ENCODE measurements around the gene CFAP77.
A peak's percentile ranks its signal among the peaks of the same experiment; 100 is the strongest.

The CFAP77 gene

GRCh38 chr9:132597073-132597775 lies 187.2 kb downstream of the CFAP77 start:
- DNase-seq (ENCODE audit: low spot score) = no peak

DNA sequence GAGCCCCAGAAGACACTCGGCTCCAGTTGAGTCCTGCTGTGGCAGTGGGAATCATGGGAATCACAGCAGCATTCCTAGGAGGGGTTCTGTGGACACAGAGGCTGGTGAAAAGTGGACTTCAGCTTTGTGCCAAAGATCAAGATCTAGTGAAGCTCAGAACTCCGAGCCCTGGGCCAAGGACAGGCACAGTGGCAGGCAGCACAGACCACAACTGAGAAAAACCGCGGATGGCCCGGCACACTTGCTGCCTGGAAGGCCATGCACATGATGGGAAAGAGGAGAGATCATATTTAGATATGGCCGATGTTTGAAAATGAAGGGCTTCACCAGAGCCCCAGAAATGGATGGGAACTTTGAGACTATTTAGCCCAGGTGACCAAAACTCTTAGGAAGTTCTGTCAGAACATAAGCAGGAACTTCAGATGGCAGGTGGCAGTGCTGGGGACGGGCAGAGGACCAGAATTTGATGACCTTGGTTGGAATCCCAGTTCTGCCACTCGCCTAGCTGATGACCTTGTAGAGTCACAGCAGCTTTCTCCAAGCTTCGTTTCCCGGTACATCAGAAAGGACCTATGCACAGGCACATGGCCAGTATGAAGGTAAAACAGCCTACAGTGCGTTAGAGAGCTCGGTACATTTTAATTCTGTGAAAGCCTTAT lies 190.4 kb downstream of the CFAP77 start:
- DNase-seq (ENCODE audit: low spot score) = no peak

DNA sequence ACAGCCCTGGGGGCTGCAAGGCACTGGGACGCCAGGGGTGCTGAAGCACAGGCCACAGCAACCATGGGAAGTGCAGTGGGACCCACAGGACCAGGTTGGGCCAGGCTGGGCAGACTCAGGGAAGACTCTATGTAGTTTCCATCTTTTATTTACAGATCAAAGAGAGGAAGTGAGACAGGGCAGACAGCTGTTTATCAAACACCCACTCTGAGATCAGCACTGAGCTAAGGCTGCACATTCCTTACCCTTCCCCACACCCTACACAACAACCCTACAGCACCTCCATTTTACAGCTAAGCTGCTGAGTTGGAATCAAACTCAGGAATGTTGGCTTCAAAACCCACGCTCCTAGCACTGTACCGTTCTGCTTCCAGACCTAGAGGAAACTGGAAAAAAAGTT lies 192.2 kb downstream of the CFAP77 start:
- no peak for DNase-seq (ENCODE audit: low spot score)

DNA sequence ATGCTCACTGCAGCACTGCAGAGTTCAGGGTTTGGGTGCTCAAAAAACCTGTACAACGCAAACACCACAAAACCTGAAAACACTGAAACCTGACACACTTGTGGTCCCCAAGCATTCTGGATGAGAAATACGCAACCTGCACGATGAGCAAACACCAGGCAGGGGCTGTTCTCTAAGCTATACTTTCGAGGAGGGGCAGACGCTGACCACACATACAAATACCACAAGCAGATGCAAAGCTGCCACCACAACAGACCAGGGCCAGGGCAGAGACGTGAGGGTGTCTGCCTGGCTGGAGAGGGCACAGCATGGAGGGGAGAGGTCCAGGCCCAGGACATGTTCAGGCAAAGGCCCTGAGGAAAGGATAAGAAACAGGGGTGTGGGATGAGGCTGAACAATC lies 195.4 kb downstream of the CFAP77 start:
- DNase-seq (ENCODE audit: low spot score) = no peak

DNA sequence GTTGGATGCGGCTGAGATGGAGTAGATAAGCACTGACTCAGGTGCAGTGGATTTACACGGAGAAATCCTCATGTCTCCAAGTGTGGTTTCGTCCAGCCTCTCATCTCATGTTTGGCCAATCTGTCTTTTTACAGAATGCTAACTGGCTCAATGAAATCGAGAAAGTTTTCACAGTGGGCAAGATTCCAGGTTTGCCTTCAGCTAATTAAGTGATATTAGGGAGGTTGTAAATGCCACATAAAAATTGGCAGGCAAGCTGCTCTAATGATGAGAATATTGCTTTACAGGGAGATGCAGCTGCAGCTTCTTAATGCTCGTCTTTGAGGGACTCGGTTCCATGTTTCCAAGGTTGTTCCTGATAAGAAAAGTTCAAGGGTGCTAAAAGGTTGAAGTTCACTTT lies 196.1 kb downstream of the CFAP77 start:
- DNase-seq (ENCODE audit: low spot score) = no peak

DNA sequence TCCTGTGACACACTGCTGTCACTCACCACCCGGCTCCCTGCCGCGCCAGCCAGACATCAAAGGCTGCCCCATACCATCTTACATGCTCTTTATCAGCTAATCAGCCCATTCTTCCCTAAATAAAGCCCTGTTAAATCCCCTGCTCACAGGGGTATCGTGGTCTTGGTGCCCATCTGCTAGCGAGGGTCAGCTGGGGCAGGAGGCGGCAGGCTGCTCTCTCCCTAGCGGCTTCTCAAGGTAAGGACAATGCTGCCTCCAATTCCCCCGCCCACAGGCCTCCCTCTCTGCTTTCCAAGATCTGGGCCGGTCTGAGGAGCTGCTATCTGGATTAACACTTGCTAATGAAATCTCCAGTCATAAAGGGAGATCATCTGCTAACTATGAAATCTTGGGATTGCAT lies 199.2 kb downstream of the CFAP77 start:
- no peak for DNase-seq (ENCODE audit: low spot score)

- DNase-seq (ENCODE audit: low spot score) = peak; percentile 80
Measured at GRCh38 chr9:132609829-132610228, 199.8 kb downstream of the CFAP77 start.

GRCh38 chr9:132610661-132611060 lies 200.7 kb downstream of the CFAP77 start:
- DNase-seq (ENCODE audit: low spot score) = peak; percentile 61

- DNase-seq (ENCODE audit: low spot score) = no peak
Measured at GRCh38 chr9:132614324-132614723, 204.3 kb downstream of the CFAP77 start.

DNA sequence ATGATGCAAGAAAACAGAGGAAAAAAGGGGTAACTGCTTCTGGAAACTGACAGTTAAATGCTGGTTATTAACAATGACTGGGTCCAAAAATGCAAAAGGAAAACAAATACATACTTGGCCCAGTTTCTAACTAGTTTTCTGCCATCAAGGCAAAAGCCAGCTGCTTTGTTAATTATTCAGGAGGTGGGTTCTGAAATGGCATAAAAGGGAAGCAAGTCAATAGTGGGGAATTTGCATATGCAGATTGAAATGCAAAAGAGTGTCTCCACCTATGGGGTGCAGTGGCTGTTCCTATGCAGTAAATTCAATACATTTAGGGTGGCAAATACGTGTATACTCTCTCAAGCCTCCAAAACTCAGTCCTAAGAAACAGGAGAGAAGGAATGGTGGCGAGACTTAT lies 205.8 kb downstream of the CFAP77 start:
- no peak for DNase-seq (ENCODE audit: low spot score)

DNA sequence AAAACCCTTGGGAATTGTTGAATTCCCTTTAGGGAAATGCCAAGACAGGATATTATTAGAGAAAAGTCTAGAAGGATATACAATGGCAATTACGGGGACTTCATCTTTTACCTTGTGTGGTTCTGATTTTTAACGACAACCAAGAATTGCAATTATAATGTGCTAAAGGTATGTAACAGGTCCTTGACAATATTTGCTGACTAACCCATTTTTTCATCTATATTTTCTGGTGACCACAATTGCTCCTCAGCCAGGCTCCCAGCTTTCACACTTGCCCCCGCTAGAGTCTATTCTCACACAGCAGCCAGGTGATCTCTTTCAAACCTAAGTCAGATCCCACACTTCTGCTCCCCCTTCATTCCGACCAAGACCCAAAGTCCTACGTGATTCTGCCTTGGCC lies 206.7 kb downstream of the CFAP77 start:
- no peak for DNase-seq (ENCODE audit: low spot score)

GRCh38 chr9:132622159-132622558 lies 212.1 kb downstream of the CFAP77 start:
- peak; percentile 24 for DNase-seq (ENCODE audit: low spot score)

Measured in RKO (cell line).